H7 (cell line): ENCODE results near the gene RGMB. TPM values are rescaled to one million over a fixed set of nuclear protein-coding genes. Genes with fewer than 3 reads are reported as not detected.

Source experiments
- total RNA-seq: library from RNA; depleted of rRNA; stranded (reverse); fragments of >200 nt; shearing (Covaris generic); gene quantifications from 2 replicates; pipeline ENCODE4 v1.2.3, GENCODE V29; 2014; rRNA removed

The RGMB gene
- total RNA-seq, 1 experiment from 2014 or later = 31.8 TPM

Other genes with a start within 250 kb of the RGMB start
- gene CHD1, start 155.3 kb downstream of the RGMB start, total RNA-seq = 40.7 and 60.4 TPM in 2 replicates